HEK293T (cell line): Measurements from ENCODE around the gene SIK3.

Source experiments
- ARNT ChIP-seq: fragments of 450-650 bp; IDR thresholded peaks from 2 replicates; pipeline ENCODE4 v1.6.1; 2017; ENCODE audit warnings: mild to moderate bottlenecking
- BHLHE40 ChIP-seq: fragments of 450-650 bp; IDR thresholded peaks from 2 replicates; pipeline ENCODE4 v1.6.1; 2016; ENCODE audit warnings: mild to moderate bottlenecking, moderate library complexity, borderline replicate concordance
- ELF4 ChIP-seq: fragments of 450-650 bp; IDR thresholded peaks from 2 replicates; pipeline ENCODE4 v1.6.1; 2017; ENCODE audit warnings: antibody characterized with exemption
- FOXA1 ChIP-seq: fragments of 450-650 bp; IDR thresholded peaks from 2 replicates; pipeline ENCODE4 v1.6.1; 2016; ENCODE audit warnings: mild to moderate bottlenecking
- FOXK2 ChIP-seq: fragments of 450-650 bp; IDR thresholded peaks from 2 replicates; pipeline ENCODE4 v1.6.1; 2016; ENCODE audit warnings: mild to moderate bottlenecking
- FOXM1 ChIP-seq: fragments of 450-650 bp; IDR thresholded peaks from 2 replicates; pipeline ENCODE4 v1.6.1; 2017; ENCODE audit warnings: mild to moderate bottlenecking, borderline replicate concordance
- HDGF ChIP-seq: fragments of 450-650 bp; IDR thresholded peaks from 2 replicates; pipeline ENCODE4 v1.6.1; 2017; ENCODE audit warnings: antibody characterized with exemption, borderline replicate concordance
- L3MBTL2 ChIP-seq: fragments of 450-650 bp; conservative IDR thresholded peaks from 2 replicates; pipeline ENCODE4 v1.6.1; 2016; ENCODE audit warnings: mild to moderate bottlenecking
- NFRKB ChIP-seq: fragments of 450-650 bp; IDR thresholded peaks from 2 replicates; pipeline ENCODE4 v1.6.1; 2016; ENCODE audit warnings: mild to moderate bottlenecking, moderate library complexity
- PKNOX1 ChIP-seq: fragments of 450-650 bp; IDR thresholded peaks from 2 replicates; pipeline ENCODE4 v1.6.1; 2016
- SP1 ChIP-seq: fragments of 450-650 bp; IDR thresholded peaks from 2 replicates; pipeline ENCODE4 v1.6.1; 2017
- SUZ12 ChIP-seq: fragments of 450-650 bp; IDR thresholded peaks from 2 replicates; pipeline ENCODE4 v1.6.1; 2016; ENCODE audit warnings: mild to moderate bottlenecking
- TARDBP ChIP-seq: fragments of 450-650 bp; IDR thresholded peaks from 2 replicates; pipeline ENCODE4 v1.6.1; 2016
- ZNF384 ChIP-seq: fragments of 450-650 bp; IDR thresholded peaks from 2 replicates; pipeline ENCODE4 v1.6.1; 2016

GRCh38 chr11:117097014-117097388 lies 1.2 kb downstream of the SIK3 start:
- TF ChIP-seq TARDBP (no peak), ARNT (no peak), FOXK2 (no peak), PKNOX1 (no peak), L3MBTL2 (no peak), FOXA1 (no peak), NFRKB (no peak), SP1 (no peak), FOXM1 (no peak), SUZ12 (no peak), BHLHE40 (no peak), ELF4 (no peak), ZNF384 (no peak), HDGF (no peak)
